ENCODE results near the gene CRADD.

The CRADD gene

GRCh38 chr12:93808169-93808899 lies 131.2 kb downstream of the CRADD start:
- no peak for DNase-seq (ENCODE audit: low read depth)

GRCh38 chr12:93812626-93813025 lies 135.5 kb downstream of the CRADD start:
- no peak for DNase-seq (ENCODE audit: low read depth)

GRCh38 chr12:93813186-93813585 lies 136.0 kb downstream of the CRADD start:
- no peak for DNase-seq (ENCODE audit: low read depth)

GRCh38 chr12:93813972-93814821 lies 137.0 kb downstream of the CRADD start:
- DNase-seq (ENCODE audit: low read depth): no peak

GRCh38 chr12:93818488-93819049 lies 141.4 kb downstream of the CRADD start:
- no peak for DNase-seq (ENCODE audit: low read depth)

- no peak for DNase-seq (ENCODE audit: low read depth)
These were observed 141.9 kb downstream of the CRADD start for GRCh38 chr12:93819050-93819491.

GRCh38 chr12:93823616-93824391 lies 146.6 kb downstream of the CRADD start:
- no peak for DNase-seq (ENCODE audit: low read depth)

- no peak for DNase-seq (ENCODE audit: low read depth)
These were observed 147.6 kb downstream of the CRADD start for GRCh38 chr12:93824514-93825500.

GRCh38 chr12:93825501-93825888 lies 148.3 kb downstream of the CRADD start:
- DNase-seq (ENCODE audit: low read depth): no peak

- DNase-seq (ENCODE audit: low read depth): no peak
These were observed 148.9 kb downstream of the CRADD start for GRCh38 chr12:93825931-93826555.

- DNase-seq (ENCODE audit: low read depth): no peak
These were observed 150.0 kb downstream of the CRADD start for GRCh38 chr12:93827179-93827578.

- DNase-seq (ENCODE audit: low read depth): no peak
These were observed 150.5 kb downstream of the CRADD start for GRCh38 chr12:93827669-93828068.

- no peak for DNase-seq (ENCODE audit: low read depth)
These were observed 151.8 kb downstream of the CRADD start for GRCh38 chr12:93829016-93829415.

GRCh38 chr12:93831374-93831773 lies 154.2 kb downstream of the CRADD start:
- no peak for DNase-seq (ENCODE audit: low read depth)

- DNase-seq (ENCODE audit: low read depth): no peak
These were observed 155.0 kb downstream of the CRADD start for GRCh38 chr12:93832131-93832530.

- no peak for DNase-seq (ENCODE audit: low read depth)
These were observed 156.8 kb downstream of the CRADD start for GRCh38 chr12:93833946-93834345.

- DNase-seq (ENCODE audit: low read depth): no peak
These were observed 159.6 kb downstream of the CRADD start for GRCh38 chr12:93836620-93837260.

- no peak for DNase-seq (ENCODE audit: low read depth)
These were observed 161.0 kb downstream of the CRADD start for GRCh38 chr12:93838193-93838592.

- DNase-seq (ENCODE audit: low read depth): no peak
These were observed 161.9 kb downstream of the CRADD start for GRCh38 chr12:93839064-93839463.

GRCh38 chr12:93841671-93842070 lies 164.5 kb downstream of the CRADD start:
- no peak for DNase-seq (ENCODE audit: low read depth)

All from stimulated activated CD8-positive, alpha-beta memory T cell treated with anti-CD3 and anti-CD28 coated beads, Interleukin-7, amount 100 ng/mL, for 24 hours (primary cell).